NOMO-1 treated with DMSO at 0.1 percent for 48 hours (cell line): Measurements from ENCODE around the gene SMIM10L2A.
"Not testable (repeated sequence)": the region's sequence is repeated elsewhere in the genome, so short reads cannot be mapped to it uniquely, and the experiment has no call there.

Source experiments
- DNase-seq: peaks from one replicate; lab custom pipeline; 2025; ENCODE audit not compliant: unreplicated experiment; lab: John Stamatoyannopoulos, UW

The SMIM10L2A gene

GRCh38 chrX:135422810-135423168 is 1.0 kb downstream of the SMIM10L2A start:
- not testable (repeated sequence) for DNase-seq

GRCh38 chrX:135423173-135423864 is 1.6 kb downstream of the SMIM10L2A start:
- not testable (repeated sequence) for DNase-seq

GRCh38 chrX:135424469-135424868 is 2.7 kb downstream of the SMIM10L2A start:
- no peak for DNase-seq

- DNase-seq, result no peak
These were observed 3.6 kb downstream of the SMIM10L2A start for GRCh38 chrX:135425026-135425965.

DNA sequence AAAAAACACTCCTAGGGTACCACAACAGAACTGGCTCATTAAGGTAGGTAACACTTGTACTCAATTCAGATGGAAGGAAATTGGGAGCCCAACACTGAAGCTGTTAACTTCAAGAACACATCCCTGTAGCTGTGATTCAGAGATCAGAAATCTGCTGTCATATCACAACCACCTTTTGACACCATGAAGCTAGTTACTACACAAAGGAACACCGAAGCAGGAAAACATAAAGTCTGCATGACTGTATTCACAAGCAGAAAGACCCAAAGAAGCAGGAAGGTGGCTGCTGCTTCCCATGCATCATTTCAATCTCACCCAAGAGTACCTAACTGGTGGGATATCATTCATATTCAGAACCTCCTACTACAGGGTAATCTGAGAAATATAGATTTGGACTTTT is 7.7 kb downstream of the SMIM10L2A start:
- DNase-seq, result no peak

- no peak for DNase-seq
These were observed 10.1 kb downstream of the SMIM10L2A start for GRCh38 chrX:135431886-135432285.

GRCh38 chrX:135432453-135432852 is 10.7 kb downstream of the SMIM10L2A start:
- DNase-seq, result no peak

GRCh38 chrX:135432881-135433521 is 11.3 kb downstream of the SMIM10L2A start:
- no peak for DNase-seq

DNA sequence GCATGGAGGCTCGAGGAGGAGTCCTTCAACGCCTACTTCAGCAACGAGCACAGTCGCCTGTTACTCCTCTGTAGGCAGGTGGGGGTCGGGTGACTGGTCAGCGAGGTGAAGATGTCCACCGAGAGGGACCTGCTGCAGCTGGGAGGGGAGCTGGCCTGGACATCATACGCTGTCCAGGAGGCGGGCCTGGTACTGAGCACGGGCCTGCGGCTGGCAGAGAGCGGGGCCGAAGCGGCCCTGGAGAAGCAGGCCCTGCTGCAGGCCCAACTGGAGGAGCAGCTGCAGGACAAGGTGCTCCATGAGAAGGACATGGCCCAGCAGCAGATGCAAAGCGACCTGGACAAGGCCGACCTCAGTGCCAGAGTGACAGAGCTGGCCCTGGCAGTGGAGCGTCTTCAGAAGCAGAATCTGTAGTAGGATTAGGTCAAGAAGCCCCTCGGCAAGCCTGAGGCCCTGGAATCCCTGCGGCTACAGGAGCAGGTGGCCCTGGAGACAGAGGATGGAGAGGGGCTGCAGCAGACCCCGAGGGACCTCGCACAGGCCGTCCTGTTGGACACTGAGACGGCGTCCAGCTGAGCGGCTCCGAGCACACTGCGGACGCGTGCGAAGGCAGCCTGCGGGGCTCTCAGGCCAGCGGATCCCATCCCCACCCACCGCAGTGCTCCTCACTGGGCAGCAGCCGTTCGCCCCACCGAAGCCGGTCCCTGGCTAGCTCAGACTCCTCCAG is 11.9 kb downstream of the SMIM10L2A start:
- DNase-seq, result no peak

GRCh38 chrX:135434258-135435138 is 12.8 kb downstream of the SMIM10L2A start:
- DNase-seq, result no peak

DNA sequence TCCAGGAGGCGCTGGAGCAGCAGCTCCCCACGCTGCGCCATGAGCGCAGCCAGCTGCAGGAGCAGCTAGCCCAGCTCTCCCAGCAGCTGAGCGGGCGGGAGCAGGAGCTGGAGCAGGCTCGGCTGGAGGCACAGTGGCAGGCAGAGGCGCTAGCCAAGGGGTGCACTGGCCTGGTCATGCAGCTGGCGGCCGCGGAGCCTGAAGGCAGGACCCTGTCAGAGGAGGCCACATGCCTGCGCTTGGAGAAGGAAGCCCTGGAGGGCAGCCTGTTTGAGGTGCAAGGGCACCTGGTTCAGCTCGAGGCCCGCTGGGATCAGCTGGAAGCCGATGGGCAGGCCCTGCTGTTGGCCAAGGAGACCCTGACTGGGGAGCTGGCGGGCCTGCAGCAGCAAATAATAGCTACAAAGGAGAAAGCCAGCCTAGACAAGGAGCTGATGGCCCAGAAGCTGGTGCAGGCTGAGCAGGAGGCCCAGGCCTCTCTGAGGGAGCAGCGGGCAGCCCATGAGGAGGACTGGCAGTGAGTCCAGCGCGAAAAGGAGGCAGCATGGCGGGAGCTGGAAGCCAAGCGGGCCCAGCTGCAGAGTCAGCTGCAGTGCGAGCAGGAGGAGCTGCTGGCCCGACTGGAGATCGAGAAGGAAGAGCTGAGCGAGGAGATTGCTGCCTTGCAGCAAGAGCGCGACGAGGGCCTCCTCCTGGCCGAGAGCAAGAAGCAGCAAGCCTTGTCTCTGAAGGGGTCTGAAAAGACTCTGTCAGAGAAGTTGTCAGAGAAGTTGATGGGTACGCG is 13.6 kb downstream of the SMIM10L2A start:
- DNase-seq, result no peak

DNA sequence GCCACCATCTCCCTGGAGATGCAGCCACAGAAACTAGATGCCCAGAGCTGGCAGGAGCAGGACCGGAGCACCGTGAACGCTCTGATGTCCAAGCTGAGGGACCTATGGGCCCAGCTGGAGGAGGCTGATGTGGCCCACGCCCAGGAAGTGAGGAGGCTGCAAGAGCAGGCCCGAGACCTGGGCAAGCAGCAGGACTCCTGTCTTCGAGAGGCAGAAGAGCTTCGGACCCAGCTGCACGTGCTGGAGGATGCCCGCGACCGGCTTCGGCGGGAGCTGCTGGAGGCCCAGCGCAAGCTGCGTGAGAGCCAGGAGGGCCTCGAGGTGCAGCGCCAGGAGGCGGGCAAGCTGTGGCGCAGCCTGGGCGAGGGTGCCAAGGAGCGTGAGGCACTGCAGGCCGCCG is 14.2 kb downstream of the SMIM10L2A start:
- DNase-seq, result no peak

DNA sequence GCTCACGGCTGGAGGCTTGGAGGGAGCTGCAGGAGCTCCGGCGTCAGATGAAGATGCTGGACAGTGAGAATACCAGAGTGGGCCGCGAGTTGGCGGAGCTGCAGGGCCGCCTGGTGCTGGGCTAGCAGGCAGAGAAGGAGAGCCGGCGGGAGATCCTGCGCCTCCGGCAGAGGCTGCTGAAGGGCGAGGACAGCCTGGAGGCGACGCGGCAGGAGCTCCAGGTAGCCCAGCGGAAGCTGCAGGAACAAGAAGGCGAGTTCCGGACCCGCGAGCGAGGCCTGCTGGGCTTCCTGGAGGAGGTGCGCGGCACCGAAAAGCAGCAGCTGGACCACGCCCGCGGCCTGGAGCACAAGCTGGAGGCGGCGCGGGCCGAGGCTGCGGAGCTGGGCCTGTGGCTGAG is 14.7 kb downstream of the SMIM10L2A start:
- no peak for DNase-seq

GRCh38 chrX:135436966-135437866 is 15.5 kb downstream of the SMIM10L2A start:
- no peak for DNase-seq

GRCh38 chrX:135437867-135438733 is 16.4 kb downstream of the SMIM10L2A start:
- no peak for DNase-seq

- DNase-seq, result no peak
These were observed 16.9 kb downstream of the SMIM10L2A start for GRCh38 chrX:135438734-135439043.
